IMR-90 (cell line): ENCODE data around the gene TMEM52. TPM values are rescaled to one million over a fixed set of nuclear protein-coding genes. Genes with fewer than 3 reads are reported as not detected.

ENCODE experiments used
- ATAC-seq: fragments of 200-7000 bp; cut with Tn5 transposase; 2 replicates; pipeline ENCODE4 v1.9.1; 2020; ENCODE audit warnings: low read depth, mild to moderate bottlenecking, moderate library complexity
- BruUV-seq: library from RNA; stranded (reverse); fragments of 400-500 nt; replicated peaks from 2 replicates; lab custom pipeline; 2021; lab: Mats Ljungman, UMichigan
- CTCF ChIA-PET: fragments of 300-600 bp; formaldehyde crosslinking; extraction: SDS; loops from one replicate; lab custom pipeline; 2021; ENCODE audit warnings: antibody characterized with exemption; lab: Yijun Ruan, JAX
- POLR2A ChIA-PET: fragments of 300-600 bp; sonication (Branson Sonifier 250); formaldehyde crosslinking; loops from one replicate; lab custom pipeline; 2022; ENCODE audit warnings: antibody characterized with exemption; ENCODE audit not compliant: unreplicated experiment; lab: Charles Lee
- DNase-seq: peaks from one replicate; pipeline ENCODE4 v3.0.0; 2013
- H2AFZ ChIP-seq: replicated peaks from 2 replicates; pipeline ENCODE3; 2013; ENCODE audit warnings: low read length, mild to moderate bottlenecking; ENCODE audit not compliant: poor library complexity
- H2AK5ac ChIP-seq: 2 replicates; pipeline ENCODE4 v1.6.1; 2013; ENCODE audit warnings: low read depth, low read length, inconsistent platforms
- H2AK9ac ChIP-seq: replicated peaks from 2 replicates; pipeline ENCODE3; 2013; ENCODE audit warnings: mild to moderate bottlenecking, low read depth, low read length, moderate library complexity; ENCODE audit not compliant: poor library complexity
- H2BK120ac ChIP-seq: 2 replicates; pipeline ENCODE4 v1.6.1; 2013; ENCODE audit warnings: low read depth, low read length, inconsistent platforms
- H2BK15ac ChIP-seq: 3 replicates; pipeline ENCODE4 v1.6.1; 2013; ENCODE audit warnings: low read depth, low read length, inconsistent platforms
- H2BK20ac ChIP-seq: 2 replicates; pipeline ENCODE4 v1.6.1; 2013; ENCODE audit warnings: low read depth, mild to moderate bottlenecking, inconsistent platforms, low read length, moderate library complexity
- H2BK5ac ChIP-seq: 2 replicates; pipeline ENCODE4 v1.6.1; 2013; ENCODE audit warnings: mild to moderate bottlenecking, low read depth, low read length, inconsistent platforms; ENCODE audit not compliant: poor library complexity, severe bottlenecking
- H3K14ac ChIP-seq: replicated peaks from 2 replicates; pipeline ENCODE4 v1.6.1; 2013; ENCODE audit warnings: low read depth, low read length, inconsistent platforms
- H3K18ac ChIP-seq: 2 replicates; pipeline ENCODE4 v1.6.1; 2013; ENCODE audit warnings: low read depth, low read length, control low read depth
- H3K23ac ChIP-seq: 2 replicates; pipeline ENCODE4 v1.6.1; 2013; ENCODE audit warnings: low read depth, low read length, inconsistent platforms
- H3K27ac ChIP-seq: 2 replicates; pipeline ENCODE4 v1.5.1; 2013; ENCODE audit warnings: mild to moderate bottlenecking, control low read depth, low read length; ENCODE audit not compliant: insufficient read depth
- H3K27me3 ChIP-seq: 2 replicates; pipeline ENCODE4 v1.6.1; 2013; ENCODE audit warnings: low read length; ENCODE audit not compliant: control insufficient read depth, insufficient read depth
- H3K36me3 ChIP-seq: 2 replicates; pipeline ENCODE4 v1.6.1; 2013; ENCODE audit warnings: low read length, mixed read lengths; ENCODE audit not compliant: control insufficient read depth, insufficient read depth
- H3K4ac ChIP-seq: 2 replicates; pipeline ENCODE4 v1.6.1; 2013; ENCODE audit warnings: low read depth, low read length, inconsistent platforms
- H3K4me1 ChIP-seq: 2 replicates; pipeline ENCODE4 v1.6.1; 2013; ENCODE audit warnings: low read length, mixed read lengths; ENCODE audit not compliant: control insufficient read depth, insufficient read depth
- H3K4me2 ChIP-seq: 2 replicates; pipeline ENCODE4 v1.6.1; 2013; ENCODE audit warnings: low read depth, mild to moderate bottlenecking, control low read depth, low read length, moderate library complexity
- H3K4me3 ChIP-seq: 2 replicates; pipeline ENCODE4 v1.5.1; 2013; ENCODE audit warnings: low read depth, mild to moderate bottlenecking, control low read depth, low read length, moderate library complexity; ENCODE audit not compliant: insufficient read depth
- H3K56ac ChIP-seq: 2 replicates; pipeline ENCODE4 v1.6.1; 2013; ENCODE audit warnings: low read length, inconsistent platforms; ENCODE audit not compliant: insufficient read depth; ENCODE audit errors: extremely low read depth
- H3K79me1 ChIP-seq, 2 experiments: 2 replicates each; pipeline ENCODE4 v1.6.1; 2013; ENCODE audit warnings: low read length in 2 of 2, inconsistent platforms in 1 of 2, low read depth in 1 of 2
- H3K9ac ChIP-seq: 2 replicates; pipeline ENCODE4 v1.6.1; 2013; ENCODE audit warnings: low read depth, low read length, control low read depth
- H3K9me1 ChIP-seq: 2 replicates; pipeline ENCODE4 v1.6.1; 2013; ENCODE audit warnings: low read length, inconsistent platforms; ENCODE audit not compliant: insufficient read depth
- H3K9me3 ChIP-seq: 2 replicates; pipeline ENCODE4 v1.6.1; 2013; ENCODE audit warnings: low read length; ENCODE audit not compliant: control insufficient read depth, insufficient read depth
- H4K20me1 ChIP-seq: 2 replicates; pipeline ENCODE4 v1.6.1; 2013; ENCODE audit warnings: low read length, inconsistent platforms; ENCODE audit not compliant: insufficient read depth
- H4K5ac ChIP-seq: 2 replicates; pipeline ENCODE4 v1.6.1; 2013; ENCODE audit warnings: mild to moderate bottlenecking, low read depth, low read length, control low read depth
- H4K8ac ChIP-seq, 2 experiments: 2 replicates each; pipeline ENCODE4 v1.6.1; 2013; ENCODE audit warnings: low read depth in 2 of 2, low read length in 2 of 2, control low read depth in 1 of 2, inconsistent platforms in 1 of 2
- H4K91ac ChIP-seq: 2 replicates; pipeline ENCODE4 v1.6.1; 2013; ENCODE audit warnings: low read depth, low read length, inconsistent platforms; ENCODE audit not compliant: insufficient read depth
- BHLHE40 ChIP-seq: fragments of 150-350 bp; IDR thresholded peaks from 2 replicates; pipeline ENCODE4 v1.6.1; 2016; ENCODE audit warnings: mild to moderate bottlenecking, low read depth, low read length
- WGBS, 2 experiments: methylation state at CpG; one replicate each; pipeline versions ENCODE4 v1.1.5 to v1.1.7; 2013; ENCODE audit warnings: missing lambda C conversion rate in 2 of 2; ENCODE audit not compliant: insufficient read length in 1 of 2; ENCODE audit errors: extremely low coverage in 2 of 2; 5-methylcytosine and 5-hydroxymethylcytosine counted together
- dilution Hi-C: fragments of 300-500 bp; cut with HindIII; formaldehyde crosslinking; loops from one replicate; pipeline ENCODE4 v1.14.3; 2018; ENCODE audit warnings: low sequenced_read_pairs; ENCODE audit not compliant: unreplicated experiment
- in situ Hi-C: fragments of 300-500 bp; cut with MboI; formaldehyde crosslinking; loops from 3 replicates; pipeline ENCODE4 v1.14.3; 2019; ENCODE audit warnings: low sequenced_read_pairs, inconsistent platforms, mixed read lengths
- intact Hi-C: fragments of 100-400 bp; cut with micrococcal nuclease; formaldehyde crosslinking; loops from 2 replicates; pipeline ENCODE4 v1.10.0; 2022
- polyA plus RNA-seq, 3 experiments: library from polyadenylated mRNA; depleted of rRNA; stranded (reverse); fragments of >200 nt; gene quantifications; 2 replicates each; pipeline ENCODE4 v1.2.3, GENCODE V29; 2012; ENCODE audit warnings: low replicate concordance in 1 of 3
- total RNA-seq: library from RNA; depleted of rRNA; stranded (reverse); fragments of >200 nt; gene quantifications from 2 replicates; pipeline ENCODE4 v1.2.3, GENCODE V29; 2012
- TF ChIP-seq, protein P1 (sequence below): conservative IDR thresholded peaks from 2 replicates; pipeline ENCODE4 v1.5.1; 2012; ENCODE audit warnings: mild to moderate bottlenecking, low read depth, low read length, improper control_type of control experiment

TMEM52 gene
- total and polyA plus RNA-seq, 2 of the 4 experiments (the other 2 are of a cell fraction) = 0.54 to 1.3 TPM

DNA sequence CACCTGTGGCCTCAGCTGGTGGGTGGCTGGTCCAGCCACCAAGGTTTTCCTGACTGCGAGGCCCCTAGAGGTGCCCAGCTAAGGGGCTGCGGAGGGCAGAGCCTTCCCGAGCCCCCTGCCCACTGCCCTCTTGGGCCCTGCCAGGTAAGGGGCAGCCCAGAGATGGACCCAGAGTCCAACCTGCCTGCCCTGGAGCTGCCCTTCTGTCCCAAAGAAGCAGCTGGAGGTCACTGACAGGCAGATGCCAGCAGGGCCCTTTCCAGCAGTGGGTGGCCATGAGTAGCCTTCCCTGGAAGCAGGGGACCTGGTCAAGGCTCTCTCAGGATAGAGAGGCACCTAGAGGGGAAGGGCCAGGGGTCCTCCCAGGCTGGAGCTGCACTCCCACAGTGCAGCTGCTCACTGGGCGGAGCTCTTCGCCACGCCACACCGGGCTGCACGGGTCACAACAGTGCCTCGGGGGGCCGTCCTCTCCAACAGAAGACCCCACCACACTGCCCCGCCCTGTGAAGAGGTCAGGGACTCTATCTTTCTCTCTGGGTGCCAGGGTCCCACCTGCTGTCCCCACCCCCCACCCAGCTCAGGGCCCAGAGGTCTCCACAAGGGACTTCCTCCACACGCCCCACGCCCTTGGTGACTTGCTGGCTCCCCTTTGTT is 17.3 kb downstream of the TMEM52 start:
- Histone ChIP-seq H3K23ac (no peak overlapping the region), H2BK15ac (no peak overlapping the region), H4K5ac (no peak overlapping the region), H3K4me3 (no peak overlapping the region), H3K14ac (no peak overlapping the region), H3K79me1 (peaks cover 0 to 8% of the 10 kb centered on the region in 2 experiments; a peak in 2 of 4 replicates), H3K27me3 (peaks cover 2% of the 10 kb centered on the region; the same call in 1 of the 2 replicates), H3K9ac (no peak overlapping the region), H3K18ac (no peak overlapping the region), H3K27ac (no peak overlapping the region), H2AFZ (no peak overlapping the region), H3K56ac (no peak overlapping the region), H3K36me3 (no peaks in the 10 kb centered on the region), H3K9me1 (no peaks in the 10 kb centered on the region; the same call in 1 of the 2 replicates), H2AK5ac (no peak overlapping the region), H2AK9ac (no peak overlapping the region), H2BK120ac (no peak overlapping the region), H4K91ac (no peak overlapping the region), H2BK20ac (no peak overlapping the region), H3K4ac (no peak overlapping the region), H2BK5ac (no peak overlapping the region), H4K8ac (no peak overlapping the region), H3K4me2 (no peak overlapping the region), H4K20me1 (0 out of 2 replicates have a peak, but pooled peaks cover 6% of the 10 kb centered on the region), H3K4me1 (no peaks in the 10 kb centered on the region), H3K9me3 (peaks cover 3% of the 10 kb centered on the region; the same call in 1 of the 2 replicates)
- ChIA-PET POLR2A (no interaction called here), CTCF (no interaction called here)
- 72% methylated on average over 10 of the region's 13 CpGs; no CpG with 5 or more reads in 1 of the 2 experiments for WGBS, 2 experiments
- intact Hi-C loops (loop anchor here (10.0 kb wide), 1 partner anchor 327 kb away; the partner anchor contains the start of gene SSU72), in situ Hi-C loops (loop anchor here (10.0 kb wide), 1 partner anchor 117 kb away; no protein-coding TSS in a partner anchor), dilution Hi-C loops (no loop called here)
- ATAC-seq (no peak), DNase-seq (no peak)
- no TSS peak for BruUV-seq
- no peak for TF ChIP-seq BHLHE40
- TF ChIP-seq, protein P1, sequence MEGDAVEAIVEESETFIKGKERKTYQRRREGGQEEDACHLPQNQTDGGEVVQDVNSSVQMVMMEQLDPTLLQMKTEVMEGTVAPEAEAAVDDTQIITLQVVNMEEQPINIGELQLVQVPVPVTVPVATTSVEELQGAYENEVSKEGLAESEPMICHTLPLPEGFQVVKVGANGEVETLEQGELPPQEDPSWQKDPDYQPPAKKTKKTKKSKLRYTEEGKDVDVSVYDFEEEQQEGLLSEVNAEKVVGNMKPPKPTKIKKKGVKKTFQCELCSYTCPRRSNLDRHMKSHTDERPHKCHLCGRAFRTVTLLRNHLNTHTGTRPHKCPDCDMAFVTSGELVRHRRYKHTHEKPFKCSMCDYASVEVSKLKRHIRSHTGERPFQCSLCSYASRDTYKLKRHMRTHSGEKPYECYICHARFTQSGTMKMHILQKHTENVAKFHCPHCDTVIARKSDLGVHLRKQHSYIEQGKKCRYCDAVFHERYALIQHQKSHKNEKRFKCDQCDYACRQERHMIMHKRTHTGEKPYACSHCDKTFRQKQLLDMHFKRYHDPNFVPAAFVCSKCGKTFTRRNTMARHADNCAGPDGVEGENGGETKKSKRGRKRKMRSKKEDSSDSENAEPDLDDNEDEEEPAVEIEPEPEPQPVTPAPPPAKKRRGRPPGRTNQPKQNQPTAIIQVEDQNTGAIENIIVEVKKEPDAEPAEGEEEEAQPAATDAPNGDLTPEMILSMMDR = no peak
